HG03575 (cell line): ENCODE measurements around the gene GGCX.
A peak's percentile ranks its signal among the peaks of the same experiment; 100 is the strongest.
"Not testable (repeated sequence)": the region's sequence is repeated elsewhere in the genome, so short reads cannot be mapped to it uniquely, and the experiment has no call there.

Experiments used
- ATAC-seq: cut with Tn5 transposase; IDR thresholded peaks from one replicate; pipeline ENCODE4 v1.9.1; 2021; ENCODE audit not compliant: unreplicated experiment, insufficient number of reproducible peaks, low FRiP score; ENCODE audit errors: extremely low read depth

The GGCX gene

DNA sequence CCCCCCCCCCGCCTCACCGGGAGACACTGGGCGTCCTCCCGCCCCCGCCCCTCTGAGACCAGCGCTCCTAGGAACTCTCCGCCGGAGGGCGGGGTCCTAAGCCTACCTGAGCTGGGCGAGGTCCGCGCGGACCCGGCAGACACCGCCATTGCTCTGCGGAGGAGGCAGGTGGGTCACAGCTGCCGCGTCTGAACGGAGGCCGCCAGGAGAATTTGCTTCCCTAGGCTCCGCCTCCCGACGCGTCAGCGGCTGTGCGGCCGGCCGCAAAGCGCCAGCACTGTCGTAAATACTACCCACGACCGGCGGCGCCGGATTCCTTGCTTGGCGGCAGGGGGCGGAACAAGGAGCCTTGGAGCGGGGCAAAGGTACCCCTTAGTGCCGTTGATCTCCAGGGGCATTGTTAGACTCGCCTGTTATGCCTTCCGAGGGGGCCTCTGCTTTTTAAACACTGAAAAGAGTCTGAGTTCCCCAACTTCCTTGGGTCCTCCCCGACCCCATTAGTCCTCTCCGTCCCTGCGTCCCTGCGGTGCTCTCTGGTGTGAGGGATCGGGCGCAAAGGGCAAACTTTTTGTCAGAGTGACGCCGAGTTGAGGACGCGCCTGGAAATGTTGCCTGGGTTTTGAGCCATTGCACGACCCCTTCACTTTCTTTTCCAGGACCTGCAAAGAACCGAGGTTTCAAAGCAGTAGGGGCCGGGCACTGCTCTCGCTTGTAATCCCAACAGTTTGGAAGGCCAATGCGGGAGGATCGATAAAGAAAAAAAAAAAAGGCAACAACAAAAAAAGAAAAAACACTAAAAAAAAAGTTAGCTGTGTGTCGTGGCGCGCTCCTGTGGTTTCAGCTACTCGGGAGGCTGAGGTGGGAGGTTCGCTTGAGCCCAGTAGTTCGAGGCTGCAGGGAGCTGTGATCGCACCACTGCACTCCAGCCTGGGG lies at the start of gene GGCX:
Gene GGCX, minus strand, starts transcription at position 214 of the 933 bp plus-strand sequence. Its CDS starts 65 bp downstream, at position 149.
- ATAC-seq, result peak; percentile 45

DNA sequence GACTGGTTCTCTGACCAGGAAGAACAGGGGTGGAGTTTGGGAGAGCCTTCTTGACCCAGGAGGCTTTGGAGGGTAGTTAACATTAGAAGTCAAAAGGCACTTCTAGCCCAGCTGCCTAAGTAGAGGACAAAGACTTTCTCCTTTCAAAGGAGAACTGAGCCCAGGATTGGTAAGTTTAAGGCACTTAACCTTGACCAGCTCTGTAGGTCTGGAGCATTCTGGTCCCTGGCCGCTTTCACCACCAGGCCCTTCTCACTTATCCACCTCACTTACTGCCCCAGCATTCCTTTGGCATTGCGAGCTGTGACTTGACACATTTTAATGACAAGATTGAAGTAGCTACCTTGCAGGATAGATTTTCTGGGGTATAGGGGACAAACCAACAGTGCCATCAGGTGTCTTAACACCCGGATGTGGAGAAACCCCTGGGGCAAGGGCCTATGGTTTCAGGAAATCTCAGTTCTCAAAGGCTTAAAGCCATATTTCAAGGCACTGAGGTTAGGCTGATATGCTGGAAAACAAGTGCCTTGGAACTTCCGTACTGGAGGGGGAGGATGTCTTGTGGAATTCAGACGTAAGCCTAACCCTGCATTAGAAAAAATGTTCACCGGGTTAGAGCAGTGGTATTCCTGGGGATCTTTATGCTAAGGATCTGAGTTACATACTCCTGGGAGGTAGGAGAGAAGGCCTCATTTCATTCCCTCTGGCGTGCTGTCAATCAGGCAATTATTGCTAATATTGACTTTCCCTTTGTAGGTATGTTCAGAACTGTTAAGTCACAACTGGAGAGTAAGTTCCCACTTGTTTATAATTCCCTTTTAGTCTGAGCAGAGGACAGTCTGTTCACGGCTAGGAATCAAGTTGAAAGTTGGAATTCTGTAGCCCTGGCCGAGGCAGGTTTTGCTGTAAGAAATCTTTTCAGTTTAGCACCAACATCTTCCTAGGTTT lies 46.2 kb upstream of the GGCX start:
- ATAC-seq, result no peak

DNA sequence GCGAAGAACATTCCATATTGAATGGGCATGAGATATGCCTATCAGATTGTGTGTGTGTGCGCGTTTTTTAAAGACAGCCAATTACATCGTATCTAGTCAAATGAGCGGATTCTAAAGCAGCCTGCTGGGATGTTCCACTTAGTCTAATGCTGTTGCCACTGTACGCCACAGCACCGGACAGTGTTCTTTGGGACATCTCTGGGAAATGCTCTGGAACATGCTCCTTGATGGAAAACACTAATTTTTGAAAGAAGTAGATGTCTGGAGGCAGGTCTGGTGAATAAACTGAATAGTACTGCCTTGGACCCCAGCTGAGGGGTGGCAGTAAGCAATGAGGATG lies 44.8 kb upstream of the GGCX start:
- ATAC-seq, result no peak

DNA sequence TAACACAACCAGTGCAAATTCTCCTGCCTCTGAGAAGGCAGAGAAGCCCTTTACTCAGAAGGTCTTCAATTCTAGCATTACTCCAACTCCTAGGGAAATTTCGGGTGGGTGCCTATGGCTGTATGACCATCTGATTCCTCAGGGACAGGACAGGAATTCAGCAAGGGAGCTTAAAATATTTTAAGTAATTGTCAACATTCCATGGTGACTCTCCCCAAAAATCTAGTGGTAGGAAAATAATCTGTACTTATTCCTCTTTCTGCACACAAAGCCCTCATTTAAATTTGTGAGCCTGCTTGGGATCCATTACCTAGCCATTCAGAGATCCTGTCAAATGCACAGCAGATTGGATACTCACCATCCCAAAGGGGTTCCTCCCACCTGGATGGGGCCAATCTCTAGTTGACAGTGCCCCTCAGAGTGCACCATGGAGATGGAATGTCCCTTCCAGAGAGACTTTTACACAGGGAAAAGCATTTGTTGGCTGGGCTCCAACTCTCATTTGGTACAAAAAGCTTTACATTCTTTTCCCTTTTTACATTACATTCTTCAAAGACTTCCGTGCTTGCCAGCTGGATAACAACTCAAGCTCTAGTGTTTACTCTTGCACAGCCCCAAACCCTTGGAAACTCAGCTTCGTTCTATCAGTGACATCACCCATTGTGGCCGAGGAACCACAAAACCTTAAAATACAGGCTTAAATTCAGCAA lies 44.3 kb upstream of the GGCX start:
- ATAC-seq, result no peak

DNA sequence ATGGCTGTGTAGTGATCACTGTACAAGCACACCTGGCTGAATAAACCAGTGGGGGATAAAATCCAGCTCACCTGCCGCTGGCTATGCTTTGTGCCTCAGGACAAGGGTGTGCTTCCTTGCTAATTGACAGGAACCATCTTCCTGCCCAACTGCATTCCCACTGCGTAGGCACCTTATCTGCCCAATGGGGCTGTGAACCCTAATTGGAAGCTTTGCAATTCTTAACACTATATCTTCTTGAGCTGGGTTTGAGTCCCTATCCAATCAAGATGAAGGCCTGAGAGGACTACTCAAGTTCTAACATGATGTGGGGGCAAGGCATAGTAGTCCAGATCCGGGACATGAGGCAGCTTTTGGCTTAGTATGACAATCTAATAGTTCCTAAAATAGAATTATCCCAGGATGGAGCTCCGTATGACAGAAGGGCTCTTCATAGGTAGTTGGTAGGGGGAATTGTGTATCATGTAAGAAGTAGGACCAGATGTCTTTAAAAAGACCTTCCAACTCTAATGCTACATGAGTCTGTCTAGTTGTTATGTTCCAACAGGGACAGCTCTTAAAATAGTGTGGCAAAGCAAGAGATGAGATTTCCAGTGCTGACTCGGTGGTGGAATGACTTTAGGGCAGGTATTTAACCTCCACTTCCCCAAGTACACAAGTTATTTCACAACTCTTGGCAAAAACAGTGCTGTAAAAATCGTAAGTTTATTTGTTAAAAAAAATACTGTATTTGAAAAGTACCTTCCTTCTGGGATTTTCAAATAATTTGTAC lies 43.5 kb upstream of the GGCX start:
- ATAC-seq, result no peak

DNA sequence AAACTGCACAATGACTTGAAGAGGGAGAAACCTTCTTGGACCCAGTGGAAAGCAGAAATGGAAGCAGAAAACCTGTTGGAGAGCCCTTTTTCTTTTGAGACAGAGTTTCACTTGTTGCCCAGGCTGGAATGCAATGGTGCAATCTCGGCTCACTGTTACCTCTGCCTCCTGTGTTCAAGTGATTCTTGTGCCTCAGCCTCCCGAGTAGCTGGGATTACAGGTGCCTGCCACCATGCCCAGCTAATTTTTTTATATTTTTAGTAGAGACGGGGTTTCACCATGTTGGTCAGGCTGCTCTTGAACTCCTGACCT lies 42.8 kb upstream of the GGCX start:
- ATAC-seq, result not testable (repeated sequence)

DNA sequence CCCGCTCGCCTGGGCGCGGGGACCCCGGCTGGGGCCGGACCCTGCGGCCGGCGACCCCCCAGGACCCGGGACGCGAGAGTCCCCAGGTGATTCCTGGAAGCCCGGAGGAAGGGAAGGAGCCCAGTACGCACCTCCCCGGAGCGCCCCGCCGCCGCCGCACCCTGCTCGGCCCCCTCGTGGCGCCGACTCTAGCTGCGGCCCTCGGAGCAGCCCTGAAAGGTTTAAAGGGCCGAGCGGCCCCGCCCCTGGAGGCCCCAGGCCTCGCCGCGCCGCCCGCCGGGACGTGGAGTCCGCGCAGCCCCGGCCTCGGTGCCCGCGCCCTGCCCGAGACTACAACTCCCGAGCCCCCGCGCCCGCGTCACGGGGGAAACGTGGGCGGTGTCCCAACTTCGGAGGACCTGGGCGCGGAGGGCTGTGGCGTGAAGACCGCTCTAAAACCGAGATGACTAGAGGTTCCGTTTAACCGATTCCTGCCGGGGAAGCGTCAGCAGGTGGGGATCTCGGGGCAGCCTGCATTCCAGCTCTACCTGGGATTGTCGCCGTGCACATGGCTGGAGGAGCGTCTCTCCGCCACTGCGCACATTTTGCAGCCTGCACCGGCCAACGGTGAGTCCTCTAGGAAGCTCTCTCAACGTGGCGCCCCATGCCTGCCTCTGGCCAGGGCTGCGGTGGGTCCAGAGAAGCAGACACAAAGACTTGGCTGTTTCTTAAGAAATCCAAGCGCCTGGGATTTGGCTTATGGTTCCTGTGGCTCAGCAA lies 41.4 kb upstream of the GGCX start, which contains the start of gene TMEM150A:
Gene TMEM150A, minus strand, starts transcription at position 223 of the 759 bp plus-strand sequence. CDS start 750 bp downstream, outside the sequence.
- ATAC-seq, result peak; percentile 38

DNA sequence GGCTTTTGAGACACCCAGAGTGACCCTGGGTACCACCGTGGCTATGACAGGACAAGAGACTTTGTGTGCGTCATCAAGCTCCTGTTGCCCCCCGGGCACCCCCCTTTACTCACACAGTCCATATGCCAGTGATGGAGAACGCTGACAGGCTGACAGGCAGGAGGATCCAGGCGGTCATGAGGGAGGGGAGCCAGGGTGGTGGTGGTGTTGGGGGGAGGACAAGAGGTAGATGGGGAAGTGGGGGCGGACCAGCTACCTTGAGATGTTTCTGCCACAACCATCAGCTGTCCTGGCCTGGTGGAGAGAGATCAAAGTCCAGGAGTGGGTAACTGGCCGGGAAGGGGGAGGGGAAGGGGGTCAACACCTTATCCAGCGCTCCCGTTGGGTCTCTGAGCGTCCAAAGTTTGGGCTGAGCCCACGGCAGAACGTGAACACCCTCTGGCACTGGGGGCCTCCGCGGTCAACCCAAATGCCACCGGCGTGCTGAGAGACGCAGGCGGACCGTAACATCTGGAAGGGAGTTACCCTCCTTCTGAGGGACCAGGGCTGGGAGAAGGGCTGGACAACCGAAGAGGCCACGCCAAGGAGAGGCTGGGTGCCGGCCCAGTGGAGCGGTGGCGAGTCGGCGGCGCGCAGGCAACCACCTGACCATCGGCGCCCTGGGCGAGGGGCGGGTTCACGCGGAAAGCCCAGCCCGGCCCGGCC lies 40.6 kb upstream of the GGCX start:
- ATAC-seq, result peak; percentile 4

DNA sequence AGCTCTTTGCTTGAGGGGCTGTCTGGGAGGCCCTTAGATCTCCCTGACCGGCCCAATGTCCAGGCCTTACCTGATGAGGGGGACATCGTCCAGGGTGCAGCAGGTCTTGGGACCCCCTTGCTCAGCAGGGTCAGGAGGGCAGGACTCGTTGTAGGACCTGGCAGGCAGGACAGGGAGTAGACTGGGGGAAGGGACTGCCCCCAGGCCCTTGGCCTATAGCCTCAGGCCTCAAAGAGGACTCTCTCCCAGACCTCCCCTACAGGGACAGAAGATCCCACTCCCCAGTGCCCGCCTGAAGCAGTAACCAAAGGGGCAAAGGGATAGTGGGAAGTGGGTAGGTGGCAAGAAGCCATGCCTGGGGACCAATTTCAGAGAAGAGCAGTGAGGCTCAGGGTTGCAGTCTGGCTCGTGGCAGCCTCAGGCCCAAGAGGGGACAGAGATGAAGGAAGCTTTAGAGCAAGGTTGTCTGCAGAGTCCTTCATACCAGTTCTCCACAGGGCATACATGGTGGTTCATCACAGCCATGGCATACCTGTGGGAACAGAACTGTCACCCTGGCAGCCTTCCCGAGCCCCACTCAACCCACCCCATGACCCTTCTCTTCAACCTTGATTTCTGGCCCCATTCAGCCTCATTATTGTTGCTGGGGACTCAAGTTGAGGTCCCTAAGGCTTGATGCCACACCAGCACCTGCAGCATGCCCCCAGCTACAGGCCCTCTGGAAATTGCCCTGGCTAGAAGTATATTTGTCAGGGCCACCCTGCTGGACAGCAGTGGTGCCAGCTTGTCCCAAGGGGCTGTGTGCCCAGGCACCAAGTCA lies 39.9 kb upstream of the GGCX start:
- no peak for ATAC-seq

DNA sequence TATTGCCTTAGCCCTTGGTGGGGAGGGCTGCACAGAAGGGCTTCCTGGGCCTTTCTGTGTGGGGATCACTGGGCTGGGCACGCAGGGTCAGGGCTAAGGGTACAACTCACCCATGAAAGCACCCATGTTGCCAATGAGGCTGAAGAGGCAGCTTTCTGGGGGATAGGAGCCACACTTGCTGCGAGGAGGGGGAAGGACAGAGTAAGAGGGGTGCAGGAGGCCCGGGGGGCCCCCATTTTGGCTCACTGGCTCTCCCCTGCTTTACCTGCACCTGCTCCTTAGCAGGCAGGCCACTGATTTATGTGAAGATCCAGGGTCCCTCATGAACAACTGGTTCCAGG lies 38.9 kb upstream of the GGCX start:
- no peak for ATAC-seq

DNA sequence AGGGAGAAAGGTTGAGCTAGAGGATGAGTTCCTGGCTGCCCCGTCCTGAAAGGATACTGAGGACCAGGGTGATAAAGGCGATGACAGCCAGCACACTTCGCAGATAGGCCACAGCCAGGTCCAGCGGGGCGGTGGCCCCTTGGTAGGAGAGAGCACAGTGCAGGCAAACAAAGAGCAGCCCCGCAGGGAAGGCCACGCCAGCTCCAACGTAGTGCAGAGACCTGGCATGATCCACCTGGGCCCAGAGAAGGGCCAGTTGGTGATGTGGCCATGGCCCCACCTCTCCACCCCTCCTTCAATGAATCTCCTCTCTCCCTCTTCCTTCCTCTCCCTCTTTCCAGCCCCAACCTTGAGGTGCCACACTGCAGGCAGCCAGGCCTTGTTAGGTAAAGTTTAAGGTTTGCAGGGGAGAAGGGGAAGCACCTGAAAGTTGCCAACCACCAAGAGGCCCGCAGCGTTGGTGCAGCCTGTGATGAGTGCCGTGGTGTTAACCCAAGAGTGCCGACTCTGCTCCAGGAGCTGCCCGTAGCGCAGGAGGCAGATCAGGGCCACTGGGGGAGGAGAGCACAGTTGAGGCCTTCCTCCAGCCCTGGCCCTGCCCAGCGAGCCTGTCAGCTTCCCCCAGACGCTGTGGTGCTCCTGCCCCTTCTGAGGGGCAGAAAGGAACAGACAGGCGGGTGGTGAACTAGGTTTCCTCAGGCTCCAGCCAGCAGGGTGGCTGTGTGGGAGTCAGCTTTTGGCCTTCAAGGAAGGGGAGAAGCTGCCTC lies 38.4 kb upstream of the GGCX start:
- no peak for ATAC-seq

DNA sequence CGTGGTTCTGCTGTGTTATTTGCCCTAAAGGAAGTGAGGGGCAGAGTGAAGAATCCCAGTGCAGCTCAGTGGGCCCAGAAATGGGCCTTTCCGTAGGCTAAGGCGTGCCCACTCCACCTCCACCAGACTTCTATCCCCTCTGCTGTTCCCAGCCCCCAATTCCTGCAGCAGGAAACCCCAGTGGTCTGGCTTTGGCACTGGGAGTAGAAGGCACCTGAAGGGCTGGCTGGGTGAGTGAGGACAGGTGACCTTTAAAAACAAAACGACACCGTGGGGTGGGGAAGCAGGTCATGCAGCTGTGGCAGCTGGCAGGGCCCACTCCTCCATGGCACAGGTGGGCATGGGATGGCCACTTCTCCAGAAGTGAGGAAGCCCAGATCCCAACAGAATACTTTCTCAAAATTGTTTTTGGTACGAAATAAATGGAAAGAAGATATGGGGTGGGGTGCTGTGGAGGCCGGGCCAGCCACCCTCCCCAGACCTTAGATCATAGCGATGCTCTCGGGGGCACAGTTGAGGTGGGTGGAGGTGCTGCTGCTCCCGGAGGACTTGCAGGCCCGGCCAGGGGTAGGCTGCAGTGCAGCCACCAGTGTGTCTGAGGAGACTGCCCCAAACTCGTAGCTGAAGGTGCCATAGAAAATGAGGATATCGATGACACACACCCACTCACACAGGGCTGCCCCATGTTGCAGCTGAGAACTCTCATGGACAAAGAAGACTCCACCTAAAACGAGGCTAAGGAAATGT lies 37.5 kb upstream of the GGCX start:
- no peak for ATAC-seq

DNA sequence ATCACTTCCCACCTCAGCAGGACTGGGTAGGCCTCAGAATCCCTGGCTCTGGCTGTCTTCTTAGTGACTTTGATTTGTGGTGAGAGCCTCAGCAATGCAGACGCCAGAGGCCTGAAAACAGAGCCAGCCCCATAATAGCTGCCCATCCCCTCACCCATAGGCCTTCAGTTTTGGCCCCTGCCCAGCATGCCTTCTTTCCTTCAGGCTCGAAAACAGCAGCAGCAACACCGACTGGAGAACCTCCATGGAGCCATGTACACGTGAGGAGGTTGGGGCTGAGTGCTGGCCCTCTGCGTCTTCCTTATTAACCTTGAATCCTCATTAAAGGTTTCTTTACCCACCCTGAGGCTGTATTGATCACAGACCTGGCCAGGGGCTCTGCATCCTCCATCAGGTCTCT lies 35.9 kb upstream of the GGCX start:
- ATAC-seq, result no peak

DNA sequence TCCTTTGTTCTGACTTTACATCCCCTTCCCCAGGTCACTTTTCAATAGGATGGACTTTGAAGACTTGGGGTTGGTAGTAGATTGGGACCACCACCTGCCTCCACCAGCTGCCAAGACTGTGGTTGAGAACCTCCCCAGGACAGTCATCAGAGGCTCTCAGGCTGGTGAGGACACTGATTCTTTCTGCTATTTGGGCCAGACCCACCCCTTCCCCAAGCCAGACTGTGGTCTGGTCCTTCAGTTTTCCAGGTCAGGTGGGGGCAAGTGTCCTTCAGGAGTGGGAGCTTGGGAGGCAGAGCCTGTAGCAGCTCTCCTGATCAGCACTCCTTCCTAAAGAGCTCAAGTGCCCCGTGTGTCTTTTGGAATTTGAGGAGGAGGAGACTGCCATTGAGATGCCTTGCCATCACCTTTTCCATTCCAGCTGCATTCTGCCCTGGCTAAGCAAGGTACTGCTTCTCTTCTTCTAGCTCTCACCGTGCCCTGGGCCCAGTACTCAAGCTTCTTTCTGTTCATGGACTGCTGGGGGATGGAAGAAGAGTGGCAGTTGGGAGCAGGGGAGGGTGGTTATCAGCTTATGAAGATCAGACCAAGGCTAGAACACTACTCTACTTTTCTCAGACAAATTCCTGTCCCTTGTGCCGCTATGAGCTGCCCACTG lies 35.3 kb upstream of the GGCX start:
- no peak for ATAC-seq

DNA sequence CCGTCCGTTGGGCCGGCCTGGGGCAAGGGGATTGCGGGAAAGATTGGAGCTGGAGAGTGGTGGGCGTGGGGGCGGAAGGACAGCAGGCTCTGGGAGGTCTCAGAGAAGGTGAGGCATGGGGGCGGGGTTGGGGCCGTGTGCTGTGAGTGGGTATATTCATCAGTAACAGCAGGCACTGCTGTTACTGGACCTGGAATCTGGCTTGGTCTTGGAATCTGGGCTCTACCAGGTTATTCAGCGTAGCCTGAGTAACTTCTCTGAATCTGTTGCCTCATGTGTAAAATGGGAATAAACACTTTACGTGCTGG lies 34.7 kb upstream of the GGCX start:
- no peak for ATAC-seq
